Karpas-422 (cell line): ENCODE results near the gene JAKMIP1. TPM values are rescaled to one million over a fixed set of nuclear protein-coding genes. Genes with fewer than 3 reads are reported as not detected.

Experiments
- DNase-seq: peaks from one replicate; pipeline ENCODE4 v3.0.0-alpha.2; 2015
- H2AFZ ChIP-seq: fragments of 200-600 bp; sonication (generic); 2 replicates; pipeline ENCODE4 v1.6.1; 2014; ENCODE audit warnings: antibody characterized with exemption, low read length, mixed read lengths
- H3K27ac ChIP-seq: fragments of 200-600 bp; sonication (generic); 2 replicates; pipeline ENCODE4 v1.5.1; 2014; ENCODE audit warnings: mild to moderate bottlenecking, low read length, moderate library complexity
- H3K27me3 ChIP-seq: fragments of 200-600 bp; sonication (generic); 2 replicates; pipeline ENCODE4 v1.6.1; 2014; ENCODE audit warnings: low read length, mixed read lengths
- H3K36me3 ChIP-seq: fragments of 200-600 bp; sonication (generic); 2 replicates; pipeline ENCODE4 v1.6.1; 2014; ENCODE audit warnings: low read length, mixed read lengths; ENCODE audit not compliant: insufficient read depth
- H3K4me1 ChIP-seq: fragments of 200-600 bp; sonication (generic); 2 replicates; pipeline ENCODE4 v1.6.1; 2014; ENCODE audit warnings: mild to moderate bottlenecking, low read length, mixed read lengths
- H3K4me2 ChIP-seq: fragments of 200-600 bp; sonication (generic); 2 replicates; pipeline ENCODE4 v1.6.1; 2014; ENCODE audit warnings: low read length, low read depth, mild to moderate bottlenecking; ENCODE audit not compliant: poor library complexity, severe bottlenecking
- H3K4me3 ChIP-seq: fragments of 200-600 bp; sonication (generic); 2 replicates; pipeline ENCODE4 v1.5.1; 2014; ENCODE audit warnings: mild to moderate bottlenecking, antibody characterized with exemption, low read length, mixed read lengths
- H3K79me2 ChIP-seq: fragments of 200-600 bp; sonication (generic); 2 replicates; pipeline ENCODE4 v1.6.1; 2014; ENCODE audit warnings: mild to moderate bottlenecking, low read length, mixed read lengths
- H3K9ac ChIP-seq: fragments of 200-600 bp; sonication (generic); 2 replicates; pipeline ENCODE4 v1.6.0; 2014; ENCODE audit warnings: low read length
- H3K9me2 ChIP-seq: fragments of 200-600 bp; sonication (generic), shearing (Covaris generic); replicated peaks from 2 replicates; pipeline ENCODE4 v1.6.0; 2014; ENCODE audit warnings: mild to moderate bottlenecking, low read length, moderate library complexity; ENCODE audit not compliant: insufficient read depth
- H3K9me3 ChIP-seq: fragments of 300-700, 200-600 bp; sonication (generic); 2 replicates; pipeline ENCODE4 v1.6.1; 2014; ENCODE audit warnings: low read length, mixed read lengths
- H4K20me1 ChIP-seq: fragments of 200-600 bp; sonication (generic); 2 replicates; pipeline ENCODE4 v1.6.1; 2014; ENCODE audit warnings: mild to moderate bottlenecking, antibody characterized with exemption, low read length, low read depth; ENCODE audit not compliant: insufficient read depth
- total RNA-seq: library from RNA; depleted of rRNA; stranded (reverse); fragments of >200 nt; shearing (Covaris generic); gene quantifications from 2 replicates; pipeline ENCODE4 v1.2.3, GENCODE V29; 2014; ENCODE audit warnings: low replicate concordance

JAKMIP1 gene
- total RNA-seq, 1 experiment from 2014 or later, result not detected

- no peak overlapping the region for H3K4me2 ChIP-seq
- H3K79me2 ChIP-seq, result no peaks in the 10 kb centered on the region
- no peak overlapping the region for H3K27ac ChIP-seq
- H4K20me1 ChIP-seq, result no peaks in the 10 kb centered on the region
- no peaks in the 10 kb centered on the region for H3K9me3 ChIP-seq
- no peaks in the 10 kb centered on the region for H3K9me2 ChIP-seq
- H3K4me1 ChIP-seq, result no peaks in the 10 kb centered on the region
- no peak overlapping the region for H2AFZ ChIP-seq
- no peaks in the 10 kb centered on the region for H3K36me3 ChIP-seq
- H3K27me3 ChIP-seq, result no peaks in the 10 kb centered on the region
- no peak for DNase-seq
- no peak overlapping the region for H3K4me3 ChIP-seq
- no peak overlapping the region for H3K9ac ChIP-seq
Observed at GRCh38 chr4:6230827-6231662, 30.7 kb upstream of the JAKMIP1 start.

GRCh38 chr4:6230502-6230785 is 30.1 kb upstream of the JAKMIP1 start:
- H3K79me2 ChIP-seq, result no peaks in the 10 kb centered on the region
- no peak overlapping the region for H3K4me2 ChIP-seq
- H4K20me1 ChIP-seq, result no peaks in the 10 kb centered on the region
- no peak for DNase-seq
- H3K9ac ChIP-seq, result no peak overlapping the region
- H3K27ac ChIP-seq, result no peak overlapping the region
- no peaks in the 10 kb centered on the region for H3K27me3 ChIP-seq
- H3K4me1 ChIP-seq, result no peaks in the 10 kb centered on the region
- no peak overlapping the region for H2AFZ ChIP-seq
- H3K36me3 ChIP-seq, result no peaks in the 10 kb centered on the region
- no peaks in the 10 kb centered on the region for H3K9me2 ChIP-seq
- no peak overlapping the region for H3K4me3 ChIP-seq
- no peaks in the 10 kb centered on the region for H3K9me3 ChIP-seq

- Histone ChIP-seq H3K36me3 (no peaks in the 10 kb centered on the region), H3K27ac (no peak overlapping the region), H3K9me2 (no peaks in the 10 kb centered on the region), H2AFZ (no peak overlapping the region), H4K20me1 (no peaks in the 10 kb centered on the region), H3K4me3 (no peak overlapping the region), H3K4me2 (no peak overlapping the region), H3K4me1 (no peaks in the 10 kb centered on the region), H3K9ac (no peak overlapping the region), H3K79me2 (no peaks in the 10 kb centered on the region), H3K9me3 (no peaks in the 10 kb centered on the region), H3K27me3 (no peaks in the 10 kb centered on the region)
- DNase-seq, result no peak
Observed at GRCh38 chr4:6229671-6230501, 29.5 kb upstream of the JAKMIP1 start.

- no peak for DNase-seq
- Histone ChIP-seq H4K20me1 (no peaks in the 10 kb centered on the region), H3K9me2 (no peaks in the 10 kb centered on the region), H3K9ac (no peak overlapping the region), H3K27ac (no peak overlapping the region), H2AFZ (no peak overlapping the region), H3K4me1 (no peaks in the 10 kb centered on the region), H3K27me3 (no peaks in the 10 kb centered on the region), H3K36me3 (no peaks in the 10 kb centered on the region), H3K4me2 (no peak overlapping the region), H3K9me3 (no peaks in the 10 kb centered on the region), H3K79me2 (no peaks in the 10 kb centered on the region), H3K4me3 (no peak overlapping the region)
Observed at GRCh38 chr4:6229095-6229494, 28.7 kb upstream of the JAKMIP1 start.

- H3K27ac ChIP-seq, result no peak overlapping the region
- no peak overlapping the region for H3K4me2 ChIP-seq
- no peaks in the 10 kb centered on the region for H4K20me1 ChIP-seq
- H3K36me3 ChIP-seq, result no peaks in the 10 kb centered on the region
- no peak overlapping the region for H3K4me3 ChIP-seq
- no peak overlapping the region for H2AFZ ChIP-seq
- no peaks in the 10 kb centered on the region for H3K79me2 ChIP-seq
- no peaks in the 10 kb centered on the region for H3K4me1 ChIP-seq
- no peak overlapping the region for H3K9ac ChIP-seq
- no peaks in the 10 kb centered on the region for H3K9me3 ChIP-seq
- no peak for DNase-seq
- H3K9me2 ChIP-seq, result no peaks in the 10 kb centered on the region
- H3K27me3 ChIP-seq, result no peaks in the 10 kb centered on the region
Observed at GRCh38 chr4:6228158-6229067, 28.1 kb upstream of the JAKMIP1 start.

GRCh38 chr4:6227412-6228157 is 27.2 kb upstream of the JAKMIP1 start:
- H3K9ac ChIP-seq, result no peak overlapping the region
- H3K36me3 ChIP-seq, result no peaks in the 10 kb centered on the region
- H3K27ac ChIP-seq, result no peak overlapping the region
- H3K4me1 ChIP-seq, result no peaks in the 10 kb centered on the region
- H3K4me3 ChIP-seq, result no peak overlapping the region
- H3K79me2 ChIP-seq, result no peaks in the 10 kb centered on the region
- no peaks in the 10 kb centered on the region for H3K27me3 ChIP-seq
- H3K9me3 ChIP-seq, result no peaks in the 10 kb centered on the region
- H4K20me1 ChIP-seq, result no peaks in the 10 kb centered on the region
- H3K4me2 ChIP-seq, result no peak overlapping the region
- no peaks in the 10 kb centered on the region for H3K9me2 ChIP-seq
- DNase-seq, result no peak
- H2AFZ ChIP-seq, result no peak overlapping the region

- no peaks in the 10 kb centered on the region for H3K79me2 ChIP-seq
- no peaks in the 10 kb centered on the region for H4K20me1 ChIP-seq
Observed at GRCh38 chr4:6226506-6226905, 26.2 kb upstream of the JAKMIP1 start.

More at GRCh38 chr4:6226506-6226905, 26.2 kb upstream of the JAKMIP1 start:
- H3K36me3 ChIP-seq, result no peaks in the 10 kb centered on the region
- DNase-seq, result no peak
- no peak overlapping the region for H3K9ac ChIP-seq
- H3K4me3 ChIP-seq, result no peak overlapping the region
- no peaks in the 10 kb centered on the region for H3K9me2 ChIP-seq
- H3K27ac ChIP-seq, result no peak overlapping the region
- H3K9me3 ChIP-seq, result no peaks in the 10 kb centered on the region
- H3K4me1 ChIP-seq, result no peaks in the 10 kb centered on the region
- H3K4me2 ChIP-seq, result no peak overlapping the region
- H3K27me3 ChIP-seq, result no peaks in the 10 kb centered on the region
- H2AFZ ChIP-seq, result no peak overlapping the region
